Measurements from ENCODE around the gene TBL1XR1. TPM values are rescaled to one million over a fixed set of nuclear protein-coding genes. Genes with fewer than 3 reads are reported as not detected.
"Not testable (repeated sequence)": the region's sequence is repeated elsewhere in the genome, so short reads cannot be mapped to it uniquely, and the experiment has no call there.

TBL1XR1 gene
- total RNA-seq, 4 donors from 2014 or later, result 56.0 to 90.8 (median 75.6) TPM

- Histone ChIP-seq H3K4me3 (no peak overlapping the region), H3K36me3 (no peaks in the 10 kb centered on the region), H3K4me1 (peaks cover 27% of the 10 kb centered on the region), H3K27me3 (no peaks in the 10 kb centered on the region), H3K27ac (no peak overlapping the region), H3K9me3 (no peaks in the 10 kb centered on the region)
- WGBS, result 53% methylated on average over 4 of the region's 4 CpGs
- TF ChIP-seq EP300 (IDR thresholded peaks at IDR 0.05) (no peak), POLR2AphosphoS5 (IDR thresholded peaks at IDR 0.05) (no peak)
- DNase-seq (ENCODE audit: low spot score in 2 of 2), result no peak
Measured at GRCh38 chr3:177169936-177170722, 27.2 kb downstream of the TBL1XR1 start.

DNA sequence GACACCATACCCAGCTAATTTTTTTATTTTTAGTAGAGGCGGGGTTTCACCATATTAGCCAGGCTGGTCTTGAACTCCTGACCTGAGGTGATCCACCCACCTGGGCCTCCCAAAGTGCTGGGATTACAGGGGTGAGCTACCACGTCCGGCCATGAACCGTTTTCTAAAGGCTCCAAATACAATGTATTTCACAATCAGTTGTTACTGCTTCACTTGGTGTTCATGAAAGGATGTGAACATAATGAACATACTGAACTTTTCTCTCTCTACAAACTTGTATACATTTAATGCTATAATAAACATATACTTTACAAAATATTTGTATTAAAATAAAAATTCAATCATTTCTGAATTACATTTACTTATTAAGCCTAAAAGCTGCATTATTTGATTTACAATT is 28.9 kb downstream of the TBL1XR1 start:
- H3K27ac ChIP-seq, result no peak overlapping the region
- no peak overlapping the region for H3K4me3 ChIP-seq
- H3K9me3 ChIP-seq, result no peaks in the 10 kb centered on the region
- 91% methylated on average over 4 of the region's 4 CpGs for WGBS
- peaks cover 18% of the 10 kb centered on the region for H3K4me1 ChIP-seq
- no peak for DNase-seq (ENCODE audit: low spot score in 2 of 2)
- H3K27me3 ChIP-seq, result no peaks in the 10 kb centered on the region
- TF ChIP-seq EP300 (IDR thresholded peaks at IDR 0.05) (no peak), POLR2AphosphoS5 (IDR thresholded peaks at IDR 0.05) (no peak), POLR2A (IDR thresholded peaks at IDR 0.05) (no peak), CTCF (IDR thresholded peaks at IDR 0.05) (no peak)
- no peaks in the 10 kb centered on the region for H3K36me3 ChIP-seq

- Histone ChIP-seq H3K27me3 (no peaks in the 10 kb centered on the region), H3K27ac (no peak overlapping the region), H3K4me1 (peaks cover 6% of the 10 kb centered on the region), H3K4me3 (no peak overlapping the region), H3K36me3 (no peaks in the 10 kb centered on the region), H3K9me3 (no peaks in the 10 kb centered on the region)
- no peak for TF ChIP-seq CTCF (IDR thresholded peaks at IDR 0.05)
- DNase-seq (ENCODE audit: low spot score in 2 of 2), result no peak
- 69% methylated on average over 4 of the region's 4 CpGs for WGBS
Measured at GRCh38 chr3:177162742-177163141, 34.5 kb downstream of the TBL1XR1 start.

DNA sequence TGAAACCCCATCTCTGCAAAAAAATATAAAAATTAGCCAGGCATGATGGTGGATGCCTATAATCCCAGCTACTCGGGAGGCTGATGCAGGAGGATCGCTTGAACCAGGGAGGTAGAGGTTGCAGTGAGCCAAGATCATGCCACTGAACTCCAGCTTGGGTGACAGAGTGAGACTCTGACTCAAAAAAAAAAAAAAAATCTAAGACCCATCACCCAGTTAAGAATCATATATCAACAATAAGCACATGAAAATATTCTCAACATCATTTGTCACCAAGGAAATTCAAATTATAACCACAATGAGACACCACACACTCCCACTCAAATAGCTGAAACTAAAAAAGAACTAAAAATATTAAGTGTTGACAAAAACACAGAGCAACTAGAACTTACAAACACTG is 35.7 kb downstream of the TBL1XR1 start:
- not testable (repeated sequence) for H3K4me1 ChIP-seq, H3K9me3 ChIP-seq
- 90% methylated on average over 2 of the region's 2 CpGs for WGBS

GRCh38 chr3:177158461-177158860 is 38.8 kb downstream of the TBL1XR1 start:
- no peaks in the 10 kb centered on the region for H3K27me3 ChIP-seq
- TF ChIP-seq POLR2AphosphoS5 (IDR thresholded peaks at IDR 0.05) (no peak), EP300 (IDR thresholded peaks at IDR 0.05) (no peak), POLR2A (IDR thresholded peaks at IDR 0.05) (no peak), CTCF (IDR thresholded peaks at IDR 0.05) (no peak)
- DNase-seq (ENCODE audit: low spot score in 2 of 2), result no peak
- 96% methylated on average over 8 of the region's 8 CpGs for whole genome bisulfite sequencing
- peaks cover 3% of the 10 kb centered on the region for H3K4me1 ChIP-seq
- H3K9me3 ChIP-seq, result no peaks in the 10 kb centered on the region
- H3K4me3 ChIP-seq, result no peak overlapping the region
- H3K27ac ChIP-seq, result no peak overlapping the region
- no peaks in the 10 kb centered on the region for H3K36me3 ChIP-seq

More for the DNA sequence above, 35.7 kb downstream of the TBL1XR1 start:
- not testable (repeated sequence) for H3K4me3 ChIP-seq; H3K36me3 ChIP-seq; H3K27ac ChIP-seq; H3K27me3 ChIP-seq; DNase-seq (ENCODE audit: low spot score in 2 of 2)

- H3K27ac ChIP-seq, result no peak overlapping the region
- no peaks in the 10 kb centered on the region for H3K36me3 ChIP-seq
- no peak for DNase-seq (ENCODE audit: low spot score in 2 of 2)
- H3K4me1 ChIP-seq, result peaks cover under 1% of the 10 kb centered on the region
- H3K9me3 ChIP-seq, result no peaks in the 10 kb centered on the region
- H3K4me3 ChIP-seq, result no peak overlapping the region
- 67% methylated on average over 4 of the region's 4 CpGs for WGBS
- no peak for TF ChIP-seq POLR2AphosphoS5 (IDR thresholded peaks at IDR 0.05)
- TF ChIP-seq EP300 (IDR thresholded peaks at IDR 0.05), result no peak
- no peak for TF ChIP-seq POLR2A (IDR thresholded peaks at IDR 0.05)
- no peak for TF ChIP-seq CTCF (IDR thresholded peaks at IDR 0.05)
- H3K27me3 ChIP-seq, result no peaks in the 10 kb centered on the region
Measured at GRCh38 chr3:177157492-177157891, 39.8 kb downstream of the TBL1XR1 start.
